MM.1S (cell line): ENCODE data around the gene EPN1.

ENCODE experiments used
- DNase-seq: peaks from one replicate; pipeline ENCODE4 v3.0.0-alpha.2; 2015
- H2AFZ ChIP-seq: fragments of 300-600 bp; sonication (generic); 2 replicates; pipeline ENCODE4 v1.6.0; 2016; ENCODE audit warnings: antibody characterized with exemption, low read length
- H3F3A ChIP-seq: fragments of 300-600 bp; sonication (generic); 2 replicates; pipeline ENCODE4 v1.6.1; 2016; ENCODE audit warnings: mild to moderate bottlenecking, antibody characterized with exemption, low read length, moderate library complexity, mixed read lengths; ENCODE audit not compliant: insufficient read depth
- H3K27ac ChIP-seq: fragments of 300-600 bp; sonication (generic); 2 replicates; pipeline ENCODE4 v1.5.1; 2016; ENCODE audit warnings: mild to moderate bottlenecking, low read length
- H3K27me3 ChIP-seq: fragments of 300-600 bp; sonication (generic); replicated peaks from 2 replicates; pipeline ENCODE4 v1.6.0; 2016; ENCODE audit warnings: low read length; ENCODE audit not compliant: insufficient read depth
- H3K36me3 ChIP-seq: fragments of 300-600 bp; sonication (generic); replicated peaks from 2 replicates; pipeline ENCODE4 v1.6.1; 2016; ENCODE audit warnings: mild to moderate bottlenecking, low read length, mixed read lengths; ENCODE audit not compliant: insufficient read depth
- H3K4me1 ChIP-seq: fragments of 300-600 bp; sonication (generic); 2 replicates; pipeline ENCODE4 v1.6.1; 2016; ENCODE audit warnings: low read length, mixed read lengths
- H3K4me2 ChIP-seq: fragments of 300-600 bp; sonication (generic); 2 replicates; pipeline ENCODE4 v1.6.0; 2016; ENCODE audit warnings: low read depth, low read length
- H3K4me3 ChIP-seq: fragments of 300-600 bp; sonication (generic); 2 replicates; pipeline ENCODE4 v1.5.1; 2016; ENCODE audit warnings: low read length, mixed read lengths
- H3K79me2 ChIP-seq: fragments of 300-600 bp; sonication (generic); 2 replicates; pipeline ENCODE4 v1.6.1; 2016; ENCODE audit warnings: mixed run types, low read length, mixed read lengths
- H3K9ac ChIP-seq: fragments of 300-600 bp; sonication (generic); 2 replicates; pipeline ENCODE4 v1.6.1; 2016; ENCODE audit warnings: low read length, mixed read lengths
- H3K9me2 ChIP-seq: fragments of 300-600 bp; sonication (generic); replicated peaks from 2 replicates; pipeline ENCODE4 v1.6.1; 2016; ENCODE audit warnings: mild to moderate bottlenecking, low read length, mixed read lengths; ENCODE audit not compliant: insufficient read depth
- H3K9me3 ChIP-seq: fragments of 300-600 bp; sonication (generic); replicated peaks from 2 replicates; pipeline ENCODE4 v1.6.1; 2016; ENCODE audit warnings: mild to moderate bottlenecking, low read length, mixed read lengths; ENCODE audit not compliant: insufficient read depth
- H4K20me1 ChIP-seq: fragments of 300-600 bp; sonication (generic); 2 replicates; pipeline ENCODE4 v1.6.1; 2016; ENCODE audit warnings: mild to moderate bottlenecking, low read length, moderate library complexity, mixed read lengths; ENCODE audit not compliant: insufficient read depth
- CTCF ChIP-seq: fragments of 300-600 bp; sonication (generic); IDR thresholded peaks from 2 replicates; pipeline ENCODE4 v1.5.1; 2016; ENCODE audit warnings: antibody characterized with exemption, low read length, mixed read lengths
- EZH2 ChIP-seq: fragments of 300-600 bp; sonication (generic); optimal IDR thresholded peaks from 2 replicates; pipeline ENCODE3; 2017; ENCODE audit warnings: low read depth, mild to moderate bottlenecking, antibody characterized with exemption, low read length, mixed read lengths
- EZH2phosphoT487 ChIP-seq: fragments of 300-600 bp; sonication (generic); IDR thresholded peaks from 2 replicates; pipeline ENCODE4 v1.6.1; 2018; ENCODE audit warnings: antibody characterized with exemption, low read length

The EPN1 gene

GRCh38 chr19:55633861-55634260 lies 41.2 kb upstream of the EPN1 start:
- Histone ChIP-seq H2AFZ (peak overlapping the region; percentile 66; the same call in 1 of the 2 replicates), H3K79me2 (peaks cover 34% of the 10 kb centered on the region), H3K4me3 (peak overlapping the region; percentile 99; the same call in 1 of the 2 replicates), H3K27ac (no peak overlapping the region), H3K4me2 (peak overlapping the region; percentile 95; the same call in 1 of the 2 replicates), H3K9me3 (no peaks in the 10 kb centered on the region), H3K27me3 (peaks cover 10% of the 10 kb centered on the region), H4K20me1 (no peaks in the 10 kb centered on the region), H3K4me1 (peaks cover 13% of the 10 kb centered on the region), H3K36me3 (no peaks in the 10 kb centered on the region), H3F3A (peaks cover 20% of the 10 kb centered on the region), H3K9me2 (no peaks in the 10 kb centered on the region), H3K9ac (no peak overlapping the region)
- TF ChIP-seq EZH2phosphoT487 (no peak), EZH2 (no peak), CTCF (no peak)
- no peak for DNase-seq

- peak overlapping the region; percentile 99 for H3K4me3 ChIP-seq
- H3K27ac ChIP-seq = peak overlapping the region; percentile 54; the same call in 1 of the 2 replicates
- no peaks in the 10 kb centered on the region for H3K27me3 ChIP-seq
- H2AFZ ChIP-seq = peak overlapping the region; percentile 66
- no peaks in the 10 kb centered on the region for H4K20me1 ChIP-seq
- peak overlapping the region; percentile 98 for H3K9ac ChIP-seq
- H3K9me2 ChIP-seq = no peaks in the 10 kb centered on the region
- peaks cover 23% of the 10 kb centered on the region for H3F3A ChIP-seq
- H3K36me3 ChIP-seq = no peaks in the 10 kb centered on the region
- H3K79me2 ChIP-seq = peaks cover 34% of the 10 kb centered on the region
- no peak for TF ChIP-seq CTCF
- no peak for TF ChIP-seq EZH2phosphoT487
- no peak for TF ChIP-seq EZH2
- no peak for DNase-seq
- peak overlapping the region; percentile 95 for H3K4me2 ChIP-seq
- H3K4me1 ChIP-seq = peaks cover 18% of the 10 kb centered on the region
- no peaks in the 10 kb centered on the region for H3K9me3 ChIP-seq
Observed at GRCh38 chr19:55635334-55635717, 39.7 kb upstream of the EPN1 start.

GRCh38 chr19:55635856-55636440 lies 39.1 kb upstream of the EPN1 start:
- no peak for DNase-seq
- Histone ChIP-seq H3K4me2 (peak overlapping the region; percentile 95), H3K27me3 (no peaks in the 10 kb centered on the region), H3K79me2 (peaks cover 34% of the 10 kb centered on the region), H3K36me3 (no peaks in the 10 kb centered on the region), H3K4me3 (peak overlapping the region; percentile 99), H3K9me3 (no peaks in the 10 kb centered on the region), H3K4me1 (peaks cover 19% of the 10 kb centered on the region), H2AFZ (no peak overlapping the region), H3F3A (peaks cover 23% of the 10 kb centered on the region), H4K20me1 (no peaks in the 10 kb centered on the region), H3K9me2 (no peaks in the 10 kb centered on the region), H3K27ac (no peak overlapping the region), H3K9ac (peak overlapping the region; percentile 98; the same call in 1 of the 2 replicates)
- no peak for TF ChIP-seq CTCF
- no peak for TF ChIP-seq EZH2
- no peak for TF ChIP-seq EZH2phosphoT487
